Activated CD4-positive, alpha-beta T cell treated with anti-CD3 and anti-CD28 coated beads, Interleukin-2, amount 10 ng/mL, durations not matched to agents 24 days and 14 days (primary cell): Measurements from ENCODE around the gene ZNF423. TPM values are rescaled to one million over a fixed set of nuclear protein-coding genes. Genes with fewer than 3 reads are reported as not detected.

Experiments used
- DNase-seq: peaks from one replicate; pipeline ENCODE4 v3.0.0; 2022
- H3K27ac Mint-ChIP-seq: one replicate; pipeline ENCODE4 v1.8.0; 2022; ENCODE audit warnings: mild to moderate bottlenecking, mixed read lengths
- H3K27me3 Mint-ChIP-seq: one replicate; pipeline ENCODE4 v1.8.0; 2022; ENCODE audit warnings: mixed read lengths
- H3K36me3 Mint-ChIP-seq: one replicate; pipeline ENCODE4 v1.8.0; 2022; ENCODE audit warnings: low read depth, mild to moderate bottlenecking, mixed read lengths
- H3K4me1 Mint-ChIP-seq: one replicate; pipeline ENCODE4 v1.8.0; 2021; ENCODE audit warnings: mixed read lengths
- H3K4me3 Mint-ChIP-seq: one replicate; pipeline ENCODE4 v1.8.0; 2022; ENCODE audit warnings: mild to moderate bottlenecking, moderate library complexity, mixed read lengths
- H3K9me3 Mint-ChIP-seq: one replicate; pipeline ENCODE4 v1.8.0; 2021; ENCODE audit warnings: mixed read lengths
- intact Hi-C: fragments of 100-400 bp; cut with micrococcal nuclease; formaldehyde crosslinking; loops from one replicate; pipeline ENCODE4 v1.15.1; 2023
- total RNA-seq: library from RNA; stranded (reverse); gene quantifications from 2 replicates; pipeline ENCODE4 v1.2.3, GENCODE V29; 2022

The ZNF423 gene
- total RNA-seq, 1 donor from 2014 or later: not detected

GRCh38 chr16:49459953-49460735 lies 395.8 kb downstream of the ZNF423 start:
- DNase-seq: no peak
- H3K36me3 Mint-ChIP-seq: no peaks in the 10 kb centered on the region
- peaks cover 28% of the 10 kb centered on the region for H3K4me1 Mint-ChIP-seq
- intact Hi-C loops: no loop called here
- no peak overlapping the region for H3K4me3 Mint-ChIP-seq
- no peaks in the 10 kb centered on the region for H3K9me3 Mint-ChIP-seq
- peaks cover 3% of the 10 kb centered on the region for H3K27me3 Mint-ChIP-seq
- H3K27ac Mint-ChIP-seq: no peak overlapping the region

- intact Hi-C loops: no loop called here
- no peak for DNase-seq
- Mint-ChIP-seq H3K9me3 (no peaks in the 10 kb centered on the region), H3K27me3 (no peaks in the 10 kb centered on the region), H3K36me3 (no peaks in the 10 kb centered on the region), H3K4me3 (no peak overlapping the region), H3K27ac (no peak overlapping the region), H3K4me1 (peaks cover 19% of the 10 kb centered on the region)
These were observed 397.1 kb downstream of the ZNF423 start for GRCh38 chr16:49458656-49459445.

GRCh38 chr16:49458243-49458642 lies 397.7 kb downstream of the ZNF423 start:
- Mint-ChIP-seq H3K36me3 (no peaks in the 10 kb centered on the region), H3K9me3 (no peaks in the 10 kb centered on the region), H3K4me3 (no peak overlapping the region), H3K27me3 (no peaks in the 10 kb centered on the region), H3K4me1 (peaks cover 14% of the 10 kb centered on the region), H3K27ac (no peak overlapping the region)
- DNase-seq: no peak
- intact Hi-C loops: no loop called here

DNA sequence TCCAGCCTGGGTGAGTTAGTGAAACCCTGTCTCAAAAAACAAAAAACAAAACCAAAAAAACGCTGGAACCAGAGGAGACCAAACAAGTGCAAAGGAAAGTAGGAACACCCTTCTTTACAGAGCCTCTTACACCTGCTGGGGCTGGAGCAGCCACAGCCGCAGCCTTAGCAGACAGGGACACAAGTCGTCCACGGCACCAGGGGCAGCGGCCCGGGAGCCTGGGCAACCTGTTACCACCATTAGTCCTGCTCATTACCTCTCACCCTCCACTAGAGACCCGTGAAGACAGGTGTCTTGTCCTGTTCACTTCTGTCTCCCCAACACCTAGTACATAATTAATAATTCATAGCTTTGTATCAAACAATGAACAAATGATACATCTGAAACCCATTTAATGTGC lies 398.7 kb downstream of the ZNF423 start:
- no peak overlapping the region for H3K27ac Mint-ChIP-seq
- intact Hi-C loops: no loop called here
- H3K4me1 Mint-ChIP-seq: peaks cover 5% of the 10 kb centered on the region
- H3K9me3 Mint-ChIP-seq: no peaks in the 10 kb centered on the region
- no peaks in the 10 kb centered on the region for H3K36me3 Mint-ChIP-seq
- no peak overlapping the region for H3K4me3 Mint-ChIP-seq
- DNase-seq: no peak
- no peaks in the 10 kb centered on the region for H3K27me3 Mint-ChIP-seq

GRCh38 chr16:49456763-49457162 lies 399.1 kb downstream of the ZNF423 start:
- H3K27me3 Mint-ChIP-seq: peaks cover 1% of the 10 kb centered on the region
- intact Hi-C loops: no loop called here
- H3K4me3 Mint-ChIP-seq: no peak overlapping the region
- no peaks in the 10 kb centered on the region for H3K36me3 Mint-ChIP-seq
- no peak for DNase-seq
- H3K9me3 Mint-ChIP-seq: no peaks in the 10 kb centered on the region
- peaks cover 3% of the 10 kb centered on the region for H3K4me1 Mint-ChIP-seq
- no peak overlapping the region for H3K27ac Mint-ChIP-seq

DNA sequence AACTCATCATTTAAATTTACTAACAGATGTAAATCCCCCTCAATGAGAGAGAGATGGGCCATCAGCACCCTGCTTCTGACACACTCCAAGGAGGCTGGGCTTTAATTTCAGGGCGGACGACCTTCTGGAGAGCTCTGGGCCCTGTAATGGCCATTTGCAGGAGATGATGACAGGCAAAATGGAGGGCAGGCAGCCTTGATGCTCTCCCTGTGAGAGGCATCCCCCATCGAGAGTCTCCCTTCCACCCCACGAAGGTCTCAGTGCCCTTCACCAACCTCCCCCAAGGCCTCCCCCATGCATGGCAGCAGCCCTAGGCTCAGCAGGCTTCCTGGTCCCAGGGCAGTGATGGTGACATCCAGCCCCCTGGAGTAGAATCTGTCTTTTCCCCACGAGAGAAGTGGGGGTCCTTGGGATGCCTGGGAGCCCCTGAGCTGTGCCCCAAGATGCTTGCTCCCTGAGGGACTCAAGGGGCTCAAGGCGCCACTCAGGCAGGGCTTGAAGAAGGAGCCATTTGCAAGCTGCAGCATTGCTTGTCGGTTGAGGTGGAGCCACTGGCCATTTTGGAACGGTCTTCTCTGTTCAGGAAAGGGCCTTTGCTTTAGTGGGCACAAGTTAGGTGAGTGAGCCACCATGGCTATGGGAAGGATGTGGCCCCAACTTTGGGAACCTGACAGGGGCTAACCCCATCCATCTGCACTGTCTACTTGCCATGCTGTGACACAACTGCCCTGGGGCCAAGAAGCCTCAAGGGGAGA lies 399.7 kb downstream of the ZNF423 start:
- no peak overlapping the region for H3K27ac Mint-ChIP-seq
- H3K4me3 Mint-ChIP-seq: no peak overlapping the region
- H3K4me1 Mint-ChIP-seq: peaks cover 3% of the 10 kb centered on the region
- intact Hi-C loops: no loop called here
- DNase-seq: no peak
- no peaks in the 10 kb centered on the region for H3K9me3 Mint-ChIP-seq
- H3K36me3 Mint-ChIP-seq: no peaks in the 10 kb centered on the region
- H3K27me3 Mint-ChIP-seq: peaks cover 7% of the 10 kb centered on the region

GRCh38 chr16:49455181-49455990 lies 400.5 kb downstream of the ZNF423 start:
- Mint-ChIP-seq H3K36me3 (no peaks in the 10 kb centered on the region), H3K27me3 (peaks cover 8% of the 10 kb centered on the region), H3K4me1 (peaks cover under 1% of the 10 kb centered on the region), H3K9me3 (no peaks in the 10 kb centered on the region), H3K4me3 (no peak overlapping the region), H3K27ac (no peak overlapping the region)
- no peak for DNase-seq
- intact Hi-C loops: no loop called here

DNA sequence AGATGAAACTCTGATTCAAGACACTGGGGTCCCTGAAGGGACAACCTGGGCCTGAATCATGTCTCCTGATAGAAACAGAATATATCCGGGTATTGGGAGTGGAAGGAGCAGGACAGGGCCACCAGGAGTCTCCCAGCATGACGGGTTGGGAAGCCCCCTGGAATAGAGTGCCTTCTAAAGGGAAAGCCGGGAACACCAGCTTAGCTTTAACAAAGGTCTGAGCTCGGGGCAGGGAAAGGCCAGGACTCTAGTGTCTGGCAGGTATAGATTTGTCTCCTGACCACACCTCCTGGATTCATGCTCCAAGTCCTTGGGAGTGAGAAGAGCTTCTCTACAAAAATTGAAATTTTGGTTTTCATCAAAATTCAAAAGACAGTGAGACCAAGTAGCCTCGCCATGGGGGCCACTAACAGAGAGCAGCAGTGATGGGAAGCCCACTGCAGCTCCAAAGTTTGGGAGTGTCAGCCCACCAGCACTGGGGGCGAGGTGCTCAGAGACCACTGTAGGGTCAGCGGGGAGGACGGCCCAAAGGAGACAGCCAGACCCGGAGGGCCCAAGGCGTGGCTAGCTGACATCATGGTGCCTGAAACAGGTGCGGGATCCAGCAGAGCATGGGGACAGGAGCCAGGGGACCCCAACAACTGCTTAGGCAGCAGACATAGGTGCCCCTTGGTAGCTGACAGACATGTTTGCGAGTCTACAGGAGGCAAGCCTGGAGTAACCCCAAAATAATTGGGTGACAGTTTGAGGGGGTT lies 401.3 kb downstream of the ZNF423 start:
- H3K9me3 Mint-ChIP-seq: no peaks in the 10 kb centered on the region
- no peak for DNase-seq
- H3K27ac Mint-ChIP-seq: no peak overlapping the region
- H3K4me3 Mint-ChIP-seq: no peak overlapping the region
- H3K36me3 Mint-ChIP-seq: no peaks in the 10 kb centered on the region
- H3K27me3 Mint-ChIP-seq: peaks cover 10% of the 10 kb centered on the region
- H3K4me1 Mint-ChIP-seq: no peaks in the 10 kb centered on the region
- intact Hi-C loops: no loop called here

- DNase-seq: no peak
- Mint-ChIP-seq H3K9me3 (no peaks in the 10 kb centered on the region), H3K36me3 (no peaks in the 10 kb centered on the region), H3K4me1 (no peaks in the 10 kb centered on the region), H3K27me3 (peaks cover 10% of the 10 kb centered on the region), H3K27ac (no peak overlapping the region), H3K4me3 (no peak overlapping the region)
- intact Hi-C loops: no loop called here
These were observed 401.9 kb downstream of the ZNF423 start for GRCh38 chr16:49453983-49454382.

- intact Hi-C loops: no loop called here
- no peak for DNase-seq
- H3K4me3 Mint-ChIP-seq: no peak overlapping the region
- H3K27ac Mint-ChIP-seq: no peak overlapping the region
- no peaks in the 10 kb centered on the region for H3K9me3 Mint-ChIP-seq
- no peaks in the 10 kb centered on the region for H3K36me3 Mint-ChIP-seq
- H3K27me3 Mint-ChIP-seq: peaks cover 14% of the 10 kb centered on the region
- H3K4me1 Mint-ChIP-seq: no peaks in the 10 kb centered on the region
These were observed 402.9 kb downstream of the ZNF423 start for GRCh38 chr16:49453021-49453420.

DNA sequence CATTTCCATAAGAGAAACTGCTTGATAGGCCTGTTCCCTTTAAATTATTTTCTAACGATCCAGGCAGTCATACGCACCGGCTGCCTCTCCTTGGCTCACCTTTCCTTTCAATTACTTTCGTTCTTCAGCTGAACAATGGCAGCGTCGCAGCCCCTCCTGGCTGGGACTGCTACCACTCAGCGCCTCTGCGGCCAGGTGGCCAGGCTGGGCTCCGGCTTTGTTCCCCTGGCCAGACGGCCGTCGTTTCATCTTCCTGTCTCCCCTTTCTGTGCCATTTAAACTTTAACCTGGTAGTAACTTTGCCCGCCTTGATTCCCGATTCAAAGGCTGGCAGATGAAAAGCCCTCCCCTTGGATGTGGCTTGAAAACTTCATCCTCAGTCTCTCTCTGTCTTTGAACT lies 403.3 kb downstream of the ZNF423 start:
- intact Hi-C loops: no loop called here
- no peak for DNase-seq
- H3K9me3 Mint-ChIP-seq: no peaks in the 10 kb centered on the region
- H3K4me1 Mint-ChIP-seq: no peaks in the 10 kb centered on the region
- no peaks in the 10 kb centered on the region for H3K36me3 Mint-ChIP-seq
- H3K4me3 Mint-ChIP-seq: no peak overlapping the region
- peaks cover 18% of the 10 kb centered on the region for H3K27me3 Mint-ChIP-seq
- H3K27ac Mint-ChIP-seq: no peak overlapping the region

DNA sequence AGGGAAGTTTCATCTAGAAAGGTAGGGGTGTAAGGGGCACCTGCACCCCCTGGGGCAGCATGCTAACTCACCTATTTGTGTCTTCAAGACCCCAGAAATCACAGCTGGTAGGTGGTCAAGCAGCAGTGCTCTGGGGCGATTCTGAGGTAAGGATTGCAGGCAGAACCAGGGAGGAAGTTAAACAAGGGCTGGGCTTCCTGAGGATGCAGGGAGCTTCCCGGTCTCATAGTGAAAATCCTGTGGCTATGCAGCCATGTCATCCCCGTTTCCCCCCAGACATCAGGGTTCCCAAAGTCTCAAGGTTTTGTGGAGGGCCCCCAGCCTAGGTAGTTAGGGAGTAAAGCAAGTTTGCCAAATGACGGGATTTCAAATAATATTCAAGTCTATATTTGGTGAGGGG lies 403.8 kb downstream of the ZNF423 start:
- intact Hi-C loops: no loop called here
- no peak overlapping the region for H3K4me3 Mint-ChIP-seq

GRCh38 chr16:49446805-49447204 lies 409.1 kb downstream of the ZNF423 start:
- Mint-ChIP-seq H3K27me3 (peaks cover 24% of the 10 kb centered on the region), H3K4me1 (peaks cover 7% of the 10 kb centered on the region), H3K9me3 (no peaks in the 10 kb centered on the region), H3K36me3 (no peaks in the 10 kb centered on the region), H3K4me3 (no peak overlapping the region), H3K27ac (no peak overlapping the region)
- intact Hi-C loops: no loop called here
- no peak for DNase-seq

More for the DNA sequence above, 403.8 kb downstream of the ZNF423 start:
- Mint-ChIP-seq H3K27ac (no peak overlapping the region), H3K27me3 (peaks cover 21% of the 10 kb centered on the region), H3K4me1 (no peaks in the 10 kb centered on the region), H3K9me3 (no peaks in the 10 kb centered on the region), H3K36me3 (no peaks in the 10 kb centered on the region)
- DNase-seq: no peak
